K562 (cell line): ENCODE measurements around the gene MON1A. TPM values are rescaled to one million over a fixed set of nuclear protein-coding genes. Genes with fewer than 3 reads are reported as not detected.

Experiments used
- ADNP ChIP-seq: fragments of 200-800 bp; sonication (Bioruptor generic); IDR thresholded peaks from 2 replicates; pipeline ENCODE4 v1.6.1; 2016; ENCODE audit warnings: missing genetic modification characterization, missing compliant biosample characterization
- BMI1 ChIP-seq: fragments of 150-350 bp; IDR thresholded peaks from 2 replicates; pipeline ENCODE4 v1.6.1; 2014; ENCODE audit warnings: low read length
- BRF2 ChIP-seq: IDR thresholded peaks from 3 replicates; pipeline ENCODE4 v1.6.1; 2011; ENCODE audit warnings: borderline replicate concordance, mild to moderate bottlenecking; ENCODE audit not compliant: insufficient read length, insufficient read depth
- CXXC5 ChIP-seq: fragments of 250-450 bp; sonication (Bioruptor Pico); IDR thresholded peaks from 2 replicates; pipeline ENCODE4 v1.8.0; 2022; ENCODE audit warnings: inconsistent platforms, mild to moderate bottlenecking, moderate library complexity
- ESRRA ChIP-seq: fragments of 450-650 bp; IDR thresholded peaks from 2 replicates; pipeline ENCODE4 v1.6.1; 2014; ENCODE audit warnings: low read depth, mild to moderate bottlenecking, moderate library complexity, borderline replicate concordance
- GABPB1 ChIP-seq: sonication (generic); formaldehyde crosslinking; IDR thresholded peaks from 2 replicates; pipeline ENCODE4 v1.8.0; 2022; ENCODE audit warnings: mild to moderate bottlenecking, missing genetic modification reagents
- HNRNPLL ChIP-seq: fragments of 200-400 bp; formaldehyde crosslinking; IDR thresholded peaks from 2 replicates; pipeline ENCODE4 v1.6.1; 2017; ENCODE audit warnings: low read length, low read depth, mild to moderate bottlenecking; ENCODE audit not compliant: poor library complexity, severe bottlenecking
- HNRNPUL1 ChIP-seq: fragments of 200-400 bp; formaldehyde crosslinking; IDR thresholded peaks from 2 replicates; pipeline ENCODE4 v1.6.1; 2017; ENCODE audit warnings: low read length
- NCOA1 ChIP-seq: fragments of 450-650 bp; IDR thresholded peaks from 2 replicates; pipeline ENCODE4 v1.6.1; 2016; ENCODE audit warnings: low read depth
- NFYB ChIP-seq: IDR thresholded peaks from 2 replicates; pipeline ENCODE4 v1.6.1; 2011; ENCODE audit warnings: mild to moderate bottlenecking, moderate library complexity; ENCODE audit not compliant: insufficient read length; ENCODE audit errors: extremely low read depth
- POLR3A ChIP-seq: IDR thresholded peaks from 2 replicates; pipeline ENCODE4 v1.6.1; 2011; ENCODE audit warnings: borderline replicate concordance, mild to moderate bottlenecking, moderate library complexity; ENCODE audit not compliant: insufficient read length, insufficient read depth; ENCODE audit errors: extremely low read depth
- RBM25 ChIP-seq: fragments of 200-400 bp; formaldehyde crosslinking; IDR thresholded peaks from 2 replicates; pipeline ENCODE4 v1.6.1; 2018; ENCODE audit warnings: low read length, low read depth, moderate library complexity; ENCODE audit not compliant: severe bottlenecking
- TCF7 ChIP-seq: sonication (generic); IDR thresholded peaks from 2 replicates; pipeline ENCODE4 v1.6.1; 2016; ENCODE audit warnings: antibody characterized with exemption, borderline replicate concordance
- TOE1 ChIP-seq, 2 experiments: fragments of 450-650 bp in 1 of 2; sonication (generic) in 1 of 2; formaldehyde crosslinking in 1 of 2; IDR thresholded peaks; 2 replicates each; pipeline versions ENCODE4 v1.7.1 to v1.8.0; 2016 to 2022; ENCODE audit warnings: borderline replicate concordance in 2 of 2, mild to moderate bottlenecking in 2 of 2, antibody characterized with exemption in 1 of 2, inconsistent platforms in 1 of 2, low read depth in 1 of 2, missing genetic modification reagents in 1 of 2, moderate library complexity in 1 of 2
- TRIM25 ChIP-seq: fragments of 450-650 bp; IDR thresholded peaks from 2 replicates; pipeline ENCODE4 v1.7.0; 2016; ENCODE audit warnings: borderline replicate concordance
- UBTF ChIP-seq, 2 experiments: IDR thresholded peaks; 2 replicates each; pipeline ENCODE4 v1.6.1; 2012; ENCODE audit warnings: improper control_type of control experiment in 2 of 2, low read depth in 2 of 2, low read length in 2 of 2, borderline replicate concordance in 1 of 2
- XRCC5 ChIP-seq: fragments of 200-400 bp; formaldehyde crosslinking; IDR thresholded peaks from 2 replicates; pipeline ENCODE4 v1.6.1; 2017; ENCODE audit warnings: low read depth, mild to moderate bottlenecking, low read length
- ZFPM2 ChIP-seq: fragments of 250-450 bp; sonication (Bioruptor Pico); IDR thresholded peaks from 2 replicates; pipeline ENCODE4 v1.5.1; 2022; ENCODE audit warnings: mild to moderate bottlenecking
- ZFX ChIP-seq: sonication (generic); formaldehyde crosslinking; IDR thresholded peaks from 2 replicates; pipeline ENCODE4 v1.8.0; 2022; ENCODE audit warnings: mild to moderate bottlenecking, missing genetic modification reagents, moderate library complexity
- ZNF175 ChIP-seq: fragments of 200-800 bp; sonication (Bioruptor generic); IDR thresholded peaks from 2 replicates; pipeline ENCODE4 v1.6.1; 2016; ENCODE audit warnings: low read depth, mild to moderate bottlenecking, missing genetic modification characterization, missing compliant biosample characterization
- ZNF780A ChIP-seq: fragments of 250-450 bp; sonication (Bioruptor Pico); IDR thresholded peaks from 2 replicates; pipeline ENCODE4 v1.5.0; 2021; ENCODE audit warnings: mild to moderate bottlenecking
- polyA plus RNA-seq, 8 experiments: library from polyadenylated mRNA; depleted of rRNA in 4 of 8; stranded (reverse) in 5 of 8; unstranded in 3 of 8; fragments of >200 nt; fragmentation: Nextera tagmentation in 2 of 8; fragmentation: Illumina TruSeq in 1 of 8; extraction: Ambion mirVana in 2 of 8; extraction: Trizol in 1 of 8; gene quantifications; 2 replicates each; pipeline versions ENCODE4 v1.2.1 to v1.2.3, GENCODE V29; 2011 to 2014; ENCODE audit warnings: inconsistent platforms in 1 of 8, missing spikeins in 1 of 8
- total RNA-seq, 7 experiments: library from RNA; depleted of rRNA in 6 of 7; stranded (reverse); fragments of >200 nt in 6 of 7; fragmentation: Illumina TruSeq in 2 of 7; extraction: Trizol in 2 of 7; gene quantifications; 2 replicates each; pipeline versions ENCODE4 v1.2.1 to v1.2.3, GENCODE V29; 2011 to 2021; ENCODE audit warnings: low replicate concordance in 1 of 7

The MON1A gene
- total and polyA plus RNA-seq, 9 of the 15 experiments (the other 6 are each of a cell fraction or from before 2014, with no cell fraction given) = 1.1 to 13.8 (median 6.8) TPM

GRCh38 chr3:49929291-49930167, at the start of gene MON1A (continued):
- TF ChIP-seq UBTF (IDR thresholded peaks at IDR 0.05; ENCODE audit: borderline replicate concordance in 1 of 2, low read depth in 2 of 2, low read length in 2 of 2) = peak in 1 of 2 experiments; percentile 80; a peak in 2 of 4 replicates
- TF ChIP-seq XRCC5 = no peak
- no peak for TF ChIP-seq ZNF780A (CRISPR knock-in tag)
- no peak for TF ChIP-seq TCF7
- no peak for TF ChIP-seq POLR3A
- TF ChIP-seq ESRRA = no peak
- peak; percentile 98 for TF ChIP-seq ZFX (CRISPR knock-in tag)
- TF ChIP-seq NFYB = no peak
- no peak for TF ChIP-seq HNRNPUL1
- no peak for TF ChIP-seq RBM25
- TF ChIP-seq GABPB1 = peak; percentile 52
- TF ChIP-seq CXXC5 (CRISPR knock-in tag) = peak; percentile 72
- no peak for TF ChIP-seq TRIM25
- TF ChIP-seq NCOA1 = no peak
- TF ChIP-seq ADNP (tag) = no peak
- TF ChIP-seq ZNF175 (CRISPR knock-in tag) = no peak
- peak; percentile 43 for TF ChIP-seq HNRNPLL
- no peak for TF ChIP-seq BMI1
- TF ChIP-seq TOE1 (IDR thresholded peaks at IDR 0.05; ENCODE audit: borderline replicate concordance) = peak; percentile 39; the same call in 1 of the 2 replicates
- no peak for TF ChIP-seq TOE1 (CRISPR knock-in tag; IDR thresholded peaks at IDR 0.05; ENCODE audit: borderline replicate concordance, low read depth)
- TF ChIP-seq ZFPM2 (CRISPR knock-in tag) = no peak
- no peak for TF ChIP-seq BRF2
